Neural crest cell (in vitro differentiated cells): ENCODE results near the gene RHEB. TPM values are rescaled to one million over a fixed set of nuclear protein-coding genes. Genes with fewer than 3 reads are reported as not detected.
"Not testable (repeated sequence)": the region's sequence is repeated elsewhere in the genome, so short reads cannot be mapped to it uniquely, and the experiment has no call there.

Experiments used
- DNase-seq: peaks from one replicate; pipeline ENCODE4 v3.0.0; 2021; ENCODE audit warnings: low read depth, mixed read lengths, low spot score
- H3K27ac Mint-ChIP-seq: one replicate; pipeline ENCODE4 v1.8.0; 2021; ENCODE audit warnings: mild to moderate bottlenecking, mixed read lengths; ENCODE audit not compliant: unreplicated experiment
- H3K27me3 Mint-ChIP-seq: 2 replicates; pipeline ENCODE4 v1.8.0; 2021; ENCODE audit warnings: low read depth, mild to moderate bottlenecking, mixed read lengths
- H3K36me3 Mint-ChIP-seq: 2 replicates; pipeline ENCODE4 v1.8.0; 2021; ENCODE audit warnings: low read depth, mild to moderate bottlenecking, mixed read lengths
- H3K4me1 Mint-ChIP-seq: 2 replicates; pipeline ENCODE4 v1.8.0; 2021; ENCODE audit warnings: mixed read lengths
- H3K4me3 Mint-ChIP-seq: one replicate; pipeline ENCODE4 v1.8.0; 2021; ENCODE audit warnings: mild to moderate bottlenecking, mixed read lengths
- H3K9me3 Mint-ChIP-seq: 2 replicates; pipeline ENCODE4 v1.8.0; 2021; ENCODE audit warnings: mixed read lengths
- CTCF ChIP-seq: fragments of 200-600 bp; sonication (generic); conservative IDR thresholded peaks from 2 replicates; pipeline ENCODE4 v1.5.0; 2021; ENCODE audit warnings: antibody characterized with exemption, mild to moderate bottlenecking
- total RNA-seq: library from RNA; stranded (reverse); gene quantifications from 2 replicates; pipeline ENCODE4 v1.2.1, GENCODE V29; 2021

RHEB gene
- total RNA-seq, 1 donor from 2014 or later: 92.9 TPM

- peaks cover 35% of the 10 kb centered on the region for H3K4me1 Mint-ChIP-seq
- DNase-seq: no peak
- H3K27me3 Mint-ChIP-seq: peaks cover 5% of the 10 kb centered on the region
- H3K4me3 Mint-ChIP-seq: no peak overlapping the region
- H3K36me3 Mint-ChIP-seq: no peaks in the 10 kb centered on the region
- H3K27ac Mint-ChIP-seq: no peak overlapping the region
- H3K9me3 Mint-ChIP-seq: no peaks in the 10 kb centered on the region
- no peak for TF ChIP-seq CTCF
These were observed 22.2 kb upstream of the RHEB start for GRCh38 chr7:151541709-151542499.

GRCh38 chr7:151540146-151540545, 20.5 kb upstream of the RHEB start:
- Mint-ChIP-seq H3K27me3 (peaks cover 2% of the 10 kb centered on the region), H3K4me1 (peaks cover 38% of the 10 kb centered on the region), H3K27ac (no peak overlapping the region), H3K9me3 (no peaks in the 10 kb centered on the region), H3K36me3 (no peaks in the 10 kb centered on the region), H3K4me3 (no peak overlapping the region)
- no peak for TF ChIP-seq CTCF
- DNase-seq: no peak

GRCh38 chr7:151539088-151539671, 19.5 kb upstream of the RHEB start:
- no peaks in the 10 kb centered on the region for H3K27me3 Mint-ChIP-seq

GRCh38 chr7:151537818-151538561, 18.3 kb upstream of the RHEB start:
- peak overlapping the region; percentile 24 for H3K27ac Mint-ChIP-seq
- H3K9me3 Mint-ChIP-seq: peaks cover 2% of the 10 kb centered on the region
- peak overlapping the region; percentile 64 for H3K4me3 Mint-ChIP-seq
- no peaks in the 10 kb centered on the region for H3K27me3 Mint-ChIP-seq
- H3K4me1 Mint-ChIP-seq: peaks cover 38% of the 10 kb centered on the region
- no peak for DNase-seq
- H3K36me3 Mint-ChIP-seq: peaks cover 3% of the 10 kb centered on the region
- TF ChIP-seq CTCF: no peak

More at GRCh38 chr7:151539088-151539671, 19.5 kb upstream of the RHEB start:
- no peak for TF ChIP-seq CTCF
- peak overlapping the region; percentile 36 for H3K27ac Mint-ChIP-seq
- peaks cover 38% of the 10 kb centered on the region for H3K4me1 Mint-ChIP-seq
- no peaks in the 10 kb centered on the region for H3K9me3 Mint-ChIP-seq
- H3K4me3 Mint-ChIP-seq: peak overlapping the region; percentile 4
- no peaks in the 10 kb centered on the region for H3K36me3 Mint-ChIP-seq
- DNase-seq: peak; percentile 53

- not testable (repeated sequence) for DNase-seq, H3K27me3 Mint-ChIP-seq, H3K36me3 Mint-ChIP-seq, H3K9me3 Mint-ChIP-seq
- Mint-ChIP-seq H3K4me1 (peaks cover 38% of the 10 kb centered on the region), H3K4me3 (peak overlapping the region; percentile 3), H3K27ac (peak overlapping the region; percentile 5)
These were observed 16.5 kb upstream of the RHEB start for GRCh38 chr7:151536178-151536577.
